Psoas muscle (tissue), 8 donors: ENCODE data around the gene LYZL4. TPM values are rescaled to one million over a fixed set of nuclear protein-coding genes. Genes with fewer than 3 reads are reported as not detected.

Experiments used
- ATAC-seq, 4 donors: fragments of 200-7000 bp; cut with Tn5 transposase; one replicate each; pipeline ENCODE4 v1.9.1; 2020; ENCODE audit warnings: moderate library complexity in 3 of 4, mild to moderate bottlenecking in 2 of 4
- DNase-seq, 2 donors: peaks; one replicate each; pipeline ENCODE4 v3.0.0-alpha.2; 2020
- H3K27ac ChIP-seq: fragments of 200-600 bp; one replicate; pipeline ENCODE4 v1.8.0; 2022
- H3K27me3 ChIP-seq, 3 donors: fragments of 200-600 bp in 1 of 3; one replicate each; pipeline versions ENCODE4 v1.6.1 to v1.8.0; 2013 to 2022; ENCODE audit warnings: low read length in 2 of 3, mild to moderate bottlenecking in 2 of 3, moderate library complexity in 1 of 3; ENCODE audit not compliant: insufficient read depth in 3 of 3
- H3K36me3 ChIP-seq, 2 donors: fragments of 200-600 bp in 1 of 2; one replicate each; pipeline versions ENCODE4 v1.6.1 to v1.8.0; 2013 to 2022; ENCODE audit warnings: low read depth in 1 of 2, mild to moderate bottlenecking in 1 of 2, moderate library complexity in 1 of 2; ENCODE audit not compliant: insufficient read depth in 1 of 2
- H3K4me1 ChIP-seq: fragments of 200-600 bp; one replicate; pipeline ENCODE4 v1.8.0; 2022
- H3K4me3 ChIP-seq: fragments of 200-600 bp; one replicate; pipeline ENCODE4 v1.8.0; 2022; ENCODE audit warnings: mild to moderate bottlenecking
- H3K9me3 ChIP-seq: fragments of 200-600 bp; one replicate; pipeline ENCODE4 v1.8.0; 2022
- CTCF ChIP-seq: fragments of 200-600 bp; IDR thresholded peaks from one replicate; pipeline ENCODE4 v1.8.0; 2022; ENCODE audit warnings: antibody characterized with exemption
- WGBS, 3 donors: extraction: QIAGEN DNeasy Blood & Tissue Kit; methylation state at CpG; one replicate each; pipeline versions ENCODE4 v1.1.6 to v1.1.7; 2013; 5-methylcytosine and 5-hydroxymethylcytosine counted together
- intact Hi-C, 2 donors: fragments of 100-400 bp; cut with DNase I; formaldehyde crosslinking; loops; one replicate each; pipeline versions ENCODE4 v1.11.0 to v1.14.2; 2022
- polyA plus RNA-seq, 3 donors: library from polyadenylated mRNA; stranded (reverse); fragments of 200-250 nt; gene quantifications; one replicate each; pipeline ENCODE4 v1.2.3, GENCODE V29; 2013
- total RNA-seq, 4 donors: library from RNA; stranded (reverse); fragmentation: NEBNext Ultra II Directional in 2 of 4; extraction: Animal tissue kit (Norgen Biotek cat#: 25700) in 2 of 4; gene quantifications; one replicate each; pipeline versions ENCODE4 v1.2.1 to v1.2.4, GENCODE V29; 2021 to 2023
- donor health status: healthy with polysubstance abuse.
- donor health status: DM: no; HTN: no; CAD: no; lungs with moderate emphysema.
- donor health status: Bipolar disorder and iron deficiency.
- donor health status: healthy.
- donor health status: DM: yes; HTN: yes; CAD: no.
- donor health status: DM: no; HTN: no; CAD: no.
- donor health status: DM: no; HTN: no; CAD: no.
- donor health status: DM: yes; HTN: yes; CAD: no.

The LYZL4 gene
- total and polyA plus RNA-seq, 7 donors = not detected

GRCh38 chr3:42434777-42435380, 24.5 kb upstream of the LYZL4 start:
- no peaks in the 10 kb centered on the region for H3K4me1 ChIP-seq
- peaks cover 0 to 2% (median 0%) of the 10 kb centered on the region in 3 donors for H3K27me3 ChIP-seq
- 68 to 79% (median 76%) methylated on average over 5 of the region's 5 CpGs for WGBS, 3 donors
- DNase-seq (no peak), ATAC-seq (no peak)
- H3K9me3 ChIP-seq = no peaks in the 10 kb centered on the region
- H3K4me3 ChIP-seq = no peak overlapping the region
- intact Hi-C loops = no loop called here
- no peak for TF ChIP-seq CTCF
- H3K27ac ChIP-seq = no peak overlapping the region
- no peaks in the 10 kb centered on the region for H3K36me3 ChIP-seq

GRCh38 chr3:42432485-42432884, 22.1 kb upstream of the LYZL4 start:
- Histone ChIP-seq H3K4me3 (no peak overlapping the region), H3K9me3 (no peaks in the 10 kb centered on the region), H3K4me1 (no peaks in the 10 kb centered on the region), H3K27ac (no peak overlapping the region), H3K36me3 (no peaks in the 10 kb centered on the region), H3K27me3 (no peaks in the 10 kb centered on the region)
- intact Hi-C loops = no loop called here
- 90 to 100% (median 93%) methylated on average over 2 of the region's 2 CpGs for WGBS, 3 donors
- TF ChIP-seq CTCF = no peak
- ATAC-seq (no peak), DNase-seq (no peak)

- DNase-seq (no peak), ATAC-seq (no peak)
- intact Hi-C loops = no loop called here
- Histone ChIP-seq H3K27me3 (no peaks in the 10 kb centered on the region), H3K27ac (no peak overlapping the region), H3K4me3 (no peak overlapping the region), H3K36me3 (no peaks in the 10 kb centered on the region), H3K9me3 (no peaks in the 10 kb centered on the region), H3K4me1 (no peaks in the 10 kb centered on the region)
- WGBS, 3 donors = 36 to 51% (median 36%) methylated on average over 7 of the region's 7 CpGs
- no peak for TF ChIP-seq CTCF
Measured at GRCh38 chr3:42430781-42431532, 20.5 kb upstream of the LYZL4 start.

GRCh38 chr3:42428830-42429229, 18.4 kb upstream of the LYZL4 start:
- WGBS, 3 donors = 15 to 23% (median 19%) methylated on average over 2 of the region's 2 CpGs
- no peak for ATAC-seq
- H3K27ac ChIP-seq = no peak overlapping the region
- H3K4me3 ChIP-seq = no peak overlapping the region
- H3K9me3 ChIP-seq = no peaks in the 10 kb centered on the region
- TF ChIP-seq CTCF = no peak
- H3K36me3 ChIP-seq = no peaks in the 10 kb centered on the region
- H3K4me1 ChIP-seq = no peaks in the 10 kb centered on the region
- no peaks in the 10 kb centered on the region for H3K27me3 ChIP-seq
- DNase-seq = no peak
- intact Hi-C loops = no loop called here
